NOMO-1 (cell line): ENCODE data around the gene SYT2.
"Not testable (repeated sequence)": the region's sequence is repeated elsewhere in the genome, so short reads cannot be mapped to it uniquely, and the experiment has no call there.

Source experiments
- DNase-seq, 2 experiments: peaks; one replicate each; lab custom pipeline; 2025; ENCODE audit not compliant: unreplicated experiment in 2 of 2; lab: John Stamatoyannopoulos, UW

Gene SYT2

GRCh38 chr1:202625416-202626360, 84.6 kb downstream of the SYT2 start:
- peak; percentile 69 to 79 for DNase-seq

DNA sequence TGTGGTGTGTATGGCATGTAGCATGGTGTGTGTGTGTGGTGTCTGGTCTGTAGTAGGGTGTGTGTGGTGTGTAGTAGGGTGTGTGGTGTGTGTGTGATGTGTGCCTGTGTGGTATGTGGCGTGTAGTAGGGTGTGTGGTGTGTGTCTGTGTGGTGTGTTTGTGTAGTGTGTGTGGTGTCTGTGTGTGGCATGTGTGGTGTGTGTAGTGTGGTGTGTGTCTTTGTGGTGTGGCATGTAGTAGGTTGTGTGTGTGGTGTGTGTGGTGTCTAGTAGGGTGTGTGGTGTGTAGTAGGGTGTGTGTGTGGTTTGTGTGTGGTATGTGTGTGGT, 85.5 kb downstream of the SYT2 start:
- DNase-seq = no peak

GRCh38 chr1:202624088-202624780, 86.0 kb downstream of the SYT2 start:
- no peak for DNase-seq

DNA sequence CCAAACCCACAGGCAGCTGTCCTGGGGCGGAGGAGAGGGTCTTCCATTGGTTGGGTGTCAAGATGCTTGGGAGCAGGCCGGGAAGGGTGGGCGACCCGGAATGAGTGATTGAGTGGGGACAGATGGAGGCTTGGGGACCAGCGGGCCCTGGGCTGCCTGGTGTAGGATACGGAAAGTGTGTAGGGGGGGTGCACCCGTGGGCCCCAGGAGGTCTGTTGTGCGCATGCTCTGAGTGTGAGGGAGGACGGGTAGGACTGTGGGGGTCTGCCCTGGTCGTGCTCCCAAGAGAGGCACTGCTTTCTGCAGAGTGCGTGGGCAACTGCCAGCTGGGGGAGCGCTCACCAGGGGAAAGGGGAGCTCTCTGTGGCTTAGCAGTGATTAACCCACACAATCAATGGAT, 86.8 kb downstream of the SYT2 start:
- DNase-seq = not testable (repeated sequence)

GRCh38 chr1:202623075-202623474, 87.2 kb downstream of the SYT2 start:
- DNase-seq = no peak

DNA sequence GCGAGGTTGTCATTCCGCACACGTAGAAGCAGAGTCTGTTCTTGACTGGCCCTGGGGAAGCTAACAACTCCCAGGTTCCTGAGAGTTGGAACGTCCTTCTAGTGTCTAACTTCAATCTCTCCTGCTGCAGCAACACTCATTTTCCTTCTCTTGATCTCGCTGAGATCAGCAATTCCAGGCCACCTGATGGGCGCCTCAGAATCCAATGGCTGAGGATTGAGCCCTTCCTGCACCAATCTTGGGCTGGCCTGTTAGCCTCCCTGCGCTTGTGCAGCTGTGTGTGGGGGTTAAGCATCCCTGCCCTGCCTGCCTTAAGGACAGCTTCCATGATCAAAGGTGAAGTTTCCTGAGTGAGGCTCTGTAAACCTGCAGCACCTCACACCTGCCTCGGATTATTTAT, 87.9 kb downstream of the SYT2 start:
- DNase-seq = no peak

DNA sequence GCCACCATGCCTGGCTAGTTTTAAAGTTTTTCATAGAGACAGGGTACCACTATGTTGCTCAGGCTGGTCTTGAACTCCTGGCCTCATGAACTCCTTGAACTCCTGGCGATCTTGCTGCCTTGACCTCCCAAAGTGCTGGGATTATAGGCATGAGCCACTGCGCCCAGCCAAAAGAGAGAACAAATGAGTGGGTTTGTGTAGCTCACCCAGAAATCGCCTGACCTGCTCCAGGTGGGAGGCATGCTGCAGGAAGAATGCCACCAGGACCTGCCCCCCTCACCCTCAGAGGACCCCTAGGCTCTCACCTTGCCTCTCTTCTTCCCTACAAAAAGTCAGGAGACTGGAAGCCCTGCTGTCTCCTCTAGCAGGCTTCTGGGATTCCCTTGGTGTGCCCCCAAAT, 88.8 kb downstream of the SYT2 start:
- no peak for DNase-seq

DNA sequence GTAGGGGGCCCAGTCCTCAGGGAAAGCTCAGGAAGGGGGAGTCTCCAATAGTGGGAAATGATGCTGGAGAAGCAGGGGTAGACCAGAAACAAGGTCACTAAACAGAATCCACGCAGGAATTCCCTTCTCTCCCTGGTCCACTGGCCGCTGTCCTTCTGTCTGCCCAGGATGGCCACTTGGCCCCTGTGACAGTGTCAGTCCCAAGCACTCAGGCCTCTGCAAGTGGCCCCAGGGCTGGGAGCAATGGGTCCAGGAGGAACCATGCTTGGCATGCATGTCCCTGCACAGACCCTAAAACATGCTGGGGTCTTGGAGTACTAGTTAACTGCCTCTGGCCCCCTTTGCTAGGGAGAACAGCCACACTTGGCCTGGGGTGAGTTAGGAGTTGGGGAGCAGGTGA, 90.2 kb downstream of the SYT2 start:
- not testable (repeated sequence) for DNase-seq

DNA sequence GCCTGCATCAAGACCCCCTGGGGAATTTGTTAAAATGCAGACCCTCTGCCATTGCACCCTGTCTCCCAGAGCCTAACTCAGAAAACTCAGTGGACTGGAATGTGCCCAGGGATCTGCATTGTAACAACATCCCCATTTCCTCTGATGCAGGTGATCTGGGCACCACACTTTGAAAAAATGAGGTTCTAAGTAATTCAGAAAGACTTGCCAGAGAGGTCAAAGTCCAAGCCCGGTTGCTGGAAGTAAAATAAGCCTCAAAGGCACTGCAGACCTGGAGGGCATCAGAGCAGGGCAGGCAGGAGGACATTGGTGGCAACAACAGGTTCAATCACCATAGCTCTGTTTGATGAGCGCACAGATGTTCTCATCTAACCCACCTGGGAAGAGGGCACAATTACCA, 90.7 kb downstream of the SYT2 start:
- DNase-seq = no peak

- DNase-seq = not testable (repeated sequence)
Observed at GRCh38 chr1:202619012-202619411, 91.2 kb downstream of the SYT2 start.

DNA sequence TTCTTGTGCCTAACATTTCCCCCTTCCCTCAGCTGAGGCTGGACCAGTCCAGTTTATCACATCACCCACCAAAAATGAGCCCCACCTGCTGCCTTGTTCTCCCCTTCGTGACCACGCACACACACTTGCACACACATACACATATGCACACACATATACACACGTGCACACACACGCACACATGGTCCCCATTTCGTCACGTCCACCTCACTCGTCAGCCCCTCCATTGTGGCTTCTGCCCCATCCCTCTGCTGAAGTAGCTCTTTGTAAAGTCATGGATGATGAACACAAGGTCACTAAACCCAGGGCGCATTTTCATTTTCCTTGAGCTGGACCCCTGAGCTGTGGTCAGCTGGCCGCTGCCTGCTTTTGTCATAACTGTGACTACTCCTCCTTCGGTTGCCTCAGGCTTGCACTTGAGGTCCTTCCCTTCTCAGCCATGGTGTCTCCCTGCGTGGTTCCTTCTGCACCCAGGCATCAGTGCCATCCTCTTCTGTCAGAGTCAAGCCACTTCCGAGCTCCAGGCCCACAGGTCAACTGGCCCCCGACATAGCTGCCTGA, 93.8 kb downstream of the SYT2 start:
- peak; percentile 51 to 70 for DNase-seq

GRCh38 chr1:202615501-202616354, 94.5 kb downstream of the SYT2 start:
- peak; percentile 95 to 96 for DNase-seq

GRCh38 chr1:202615208-202615500, 95.1 kb downstream of the SYT2 start:
- not testable (repeated sequence) for DNase-seq

DNA sequence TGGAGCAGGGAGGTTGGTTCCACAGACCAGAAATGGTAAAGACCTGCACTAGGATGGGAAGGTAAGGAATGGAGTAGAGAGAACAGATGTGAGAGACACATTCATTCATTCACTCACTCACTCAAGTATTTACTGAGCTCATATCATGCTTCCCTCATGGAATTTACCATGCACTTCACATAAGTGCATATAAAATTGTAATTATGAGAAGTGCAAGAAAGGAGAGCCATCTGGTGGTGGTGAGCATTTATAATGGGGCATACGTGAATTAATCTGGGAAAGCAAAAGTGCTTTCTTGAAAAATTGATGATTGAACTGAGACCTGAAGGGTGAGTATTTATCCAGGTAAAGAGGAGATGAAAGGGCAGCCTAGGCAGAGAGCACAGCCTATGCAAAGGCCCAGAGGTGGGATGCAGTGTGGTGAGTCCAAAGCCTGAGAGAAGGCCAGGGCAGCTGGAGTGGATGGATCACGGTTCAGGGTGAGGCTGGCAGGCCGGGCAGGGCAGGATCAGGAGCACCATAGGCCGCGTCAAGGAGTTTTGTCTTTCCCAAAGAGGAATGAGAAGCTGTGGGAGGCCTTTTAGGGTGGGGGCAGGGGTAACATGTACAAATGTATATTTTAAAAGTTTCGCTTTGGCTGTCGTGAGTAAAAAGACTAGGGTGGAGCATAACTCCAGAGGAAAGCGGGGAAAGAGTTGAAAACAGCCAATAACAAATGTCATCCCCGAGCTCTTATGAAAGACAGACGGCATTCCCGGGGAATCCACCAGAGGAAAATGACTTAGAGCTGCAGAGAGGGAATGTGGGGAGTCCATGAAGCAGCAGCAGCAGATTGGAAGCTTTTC, 95.7 kb downstream of the SYT2 start:
- not testable (repeated sequence) for DNase-seq

DNA sequence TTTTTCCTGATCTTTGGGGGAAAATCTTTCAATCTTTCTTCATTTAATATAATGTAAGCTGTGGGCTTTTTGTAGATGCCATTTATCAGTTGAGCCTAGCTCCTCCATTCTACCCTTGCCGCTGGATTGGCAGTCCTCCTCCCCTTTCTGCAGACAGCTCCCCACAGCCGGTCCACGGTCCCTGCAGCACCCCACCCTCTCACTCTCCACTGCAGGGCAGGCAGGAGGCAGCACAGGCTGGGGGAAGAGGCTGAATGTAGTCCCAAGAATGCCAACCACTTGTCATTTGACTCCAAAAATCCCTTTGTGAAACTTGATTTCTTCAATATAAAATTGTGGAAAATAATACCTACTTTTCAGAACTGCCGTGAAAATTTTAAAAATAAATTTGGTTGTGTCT, 96.7 kb downstream of the SYT2 start:
- DNase-seq = no peak

DNA sequence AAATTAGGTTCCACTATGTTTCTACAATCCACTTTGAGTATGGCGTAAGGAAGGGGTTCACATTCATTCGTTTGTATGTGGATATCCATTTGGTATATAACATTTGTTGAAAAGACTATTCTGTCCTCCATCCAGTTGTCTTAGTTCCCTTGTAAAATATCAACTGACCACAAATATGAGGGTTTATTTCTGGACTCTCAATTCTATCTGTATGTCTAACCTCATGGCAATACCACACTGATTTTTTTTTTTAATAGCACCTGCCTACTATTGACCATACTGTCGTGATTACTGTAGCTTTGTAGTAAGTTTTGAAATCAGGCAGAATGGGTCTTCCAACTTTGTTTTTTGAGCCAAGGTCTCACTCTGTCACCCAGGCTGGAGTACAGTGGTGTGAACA, 98.2 kb downstream of the SYT2 start:
- not testable (repeated sequence) for DNase-seq

DNA sequence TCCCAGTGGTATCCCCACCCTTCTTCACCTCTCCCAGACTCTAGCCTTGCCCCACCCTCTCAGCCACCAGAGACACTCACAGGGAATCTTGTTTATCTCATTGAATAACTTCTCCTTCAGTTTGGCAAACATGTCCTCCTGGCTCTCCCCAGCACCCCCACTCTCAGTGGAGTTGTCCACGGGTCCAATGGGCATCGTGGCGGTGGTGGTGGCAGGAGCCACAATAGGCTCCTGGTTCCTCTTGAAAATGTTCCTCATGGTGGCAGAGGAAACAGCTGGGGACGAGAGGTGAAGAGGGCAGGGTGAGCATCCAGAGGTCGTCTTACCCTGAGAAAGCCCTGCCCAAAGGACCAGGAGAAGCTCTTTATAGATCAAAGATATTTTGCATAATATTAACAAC, 104.7 kb downstream of the SYT2 start:
- no peak for DNase-seq

DNA sequence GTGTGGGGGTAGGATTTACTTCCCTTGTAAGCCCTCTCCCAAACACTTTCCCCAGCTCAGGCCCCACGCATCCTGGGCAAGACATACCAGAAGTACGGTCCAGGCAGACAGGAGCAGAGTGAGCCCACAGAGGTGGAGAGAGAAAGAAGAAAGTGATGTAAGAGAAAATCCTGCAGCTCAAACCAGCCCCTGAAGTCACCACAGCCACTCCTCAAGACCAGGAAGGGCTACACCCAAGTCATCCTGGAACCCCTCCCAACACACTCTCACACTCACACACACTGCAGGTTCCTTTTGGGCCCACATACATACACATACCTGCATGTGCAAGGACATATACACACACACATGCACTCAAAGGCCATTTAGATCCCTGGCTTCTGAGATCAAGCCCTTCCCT, 106.8 kb downstream of the SYT2 start:
- no peak for DNase-seq

DNA sequence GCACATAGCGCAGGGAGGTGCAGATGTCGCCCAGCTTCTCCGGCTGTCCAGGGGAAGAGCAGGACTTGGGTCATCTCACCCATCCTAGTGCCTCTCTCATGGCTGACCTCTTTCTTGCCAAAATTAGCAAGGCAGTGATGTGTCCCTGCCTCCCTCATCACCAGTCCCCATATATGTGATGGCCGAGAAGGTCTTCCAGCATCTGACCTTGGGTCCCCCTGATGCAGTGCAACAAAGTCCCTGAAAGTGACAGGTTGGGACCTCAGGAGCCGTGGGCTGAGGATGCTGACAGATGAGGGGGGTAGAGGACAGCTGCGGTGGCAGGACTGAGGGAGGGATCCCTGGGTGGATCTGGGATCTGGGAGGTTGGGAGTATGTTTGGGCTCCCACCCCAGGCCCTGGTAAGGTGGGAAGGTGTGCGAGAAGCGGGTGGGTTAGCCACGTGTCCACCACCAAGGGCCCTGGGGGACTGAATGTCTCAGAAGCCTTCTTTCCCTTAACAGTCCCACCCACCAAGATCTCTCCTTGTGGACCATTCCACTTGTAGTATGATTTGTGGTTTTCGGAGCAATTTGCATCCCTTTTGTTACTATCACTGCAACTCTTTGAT, 109.7 kb downstream of the SYT2 start:
- no peak for DNase-seq
